ENCODE data around the gene PDIA4.
A peak's percentile ranks its signal among the peaks of the same experiment; 100 is the strongest.
"Not testable (repeated sequence)": the region's sequence is repeated elsewhere in the genome, so short reads cannot be mapped to it uniquely, and the experiment has no call there.

The PDIA4 gene

GRCh38 chr7:149030439-149030838 lies 2.1 kb upstream of the PDIA4 start:
- not testable (repeated sequence) for DNase-seq

- DNase-seq = no peak
Observed at GRCh38 chr7:149027611-149028345, 527 bp downstream of the PDIA4 start.

GRCh38 chr7:149027055-149027454 lies 1.2 kb downstream of the PDIA4 start:
- no peak for DNase-seq

DNA sequence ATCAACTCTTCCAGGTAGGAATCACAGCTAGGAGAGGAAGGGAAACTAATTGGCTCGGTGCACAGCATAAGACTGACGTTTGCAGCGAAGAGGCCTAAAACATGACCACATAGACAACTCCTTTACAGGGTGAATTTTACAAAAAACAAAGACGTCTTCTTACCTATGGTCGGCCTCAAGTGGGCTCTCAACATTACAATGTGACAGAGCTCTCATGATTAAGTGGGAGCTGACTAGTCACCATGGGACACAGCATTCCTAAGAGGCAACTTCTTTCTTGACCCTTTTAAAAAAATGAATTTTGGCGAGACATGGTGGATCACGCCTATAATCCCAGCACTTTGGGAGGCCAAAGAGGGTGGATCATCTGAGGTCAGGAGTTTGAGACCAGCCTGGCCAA lies 4.6 kb downstream of the PDIA4 start:
- DNase-seq = no peak

DNA sequence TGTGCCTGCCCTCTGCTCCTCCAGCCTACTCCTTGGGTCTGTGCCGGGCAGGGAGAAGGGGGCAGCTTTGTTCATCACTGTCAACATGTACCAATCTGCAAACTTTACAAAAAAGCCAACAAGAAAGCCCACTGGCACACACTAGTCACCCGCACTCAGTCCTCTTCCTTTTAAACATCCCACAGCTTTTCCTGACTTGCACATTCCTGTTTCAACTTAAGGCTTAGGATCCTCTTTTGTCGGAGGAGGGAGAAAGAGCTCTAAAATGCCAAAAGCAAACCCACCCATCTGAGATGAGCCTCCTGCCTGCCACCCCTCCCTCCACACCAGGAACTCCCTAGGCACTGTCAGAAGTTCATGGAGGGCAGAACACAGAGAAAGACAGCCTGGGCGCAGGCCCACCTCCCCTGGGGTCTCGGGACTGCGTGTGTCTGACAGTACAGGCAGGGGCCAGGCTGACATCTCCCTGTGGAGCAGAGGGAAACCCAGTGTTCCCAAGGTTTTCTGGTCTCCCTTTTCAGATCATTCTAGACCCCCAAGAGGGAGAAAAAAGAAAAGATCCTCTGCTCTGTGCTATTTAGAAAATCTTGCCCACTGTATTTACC lies 5.4 kb downstream of the PDIA4 start:
- no peak for DNase-seq

DNA sequence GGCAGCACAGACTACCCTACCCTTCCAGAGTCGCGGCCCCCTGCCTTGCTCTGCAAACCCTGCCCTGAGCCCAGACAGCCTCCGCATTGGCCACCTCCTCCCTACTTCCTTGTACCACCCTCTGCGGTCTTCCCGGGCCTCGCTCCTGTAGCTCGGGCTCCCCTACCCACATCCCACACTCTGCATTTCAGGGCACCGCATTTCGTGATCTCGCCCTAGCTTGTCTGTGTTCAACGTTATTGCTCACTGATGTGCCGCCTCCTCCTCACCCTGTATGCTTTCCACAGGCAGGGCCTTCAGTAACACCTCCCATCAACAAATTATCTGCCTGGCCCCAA lies 6.6 kb downstream of the PDIA4 start:
- no peak for DNase-seq

- DNase-seq = no peak
Observed at GRCh38 chr7:149020483-149020882, 7.8 kb downstream of the PDIA4 start.

DNA sequence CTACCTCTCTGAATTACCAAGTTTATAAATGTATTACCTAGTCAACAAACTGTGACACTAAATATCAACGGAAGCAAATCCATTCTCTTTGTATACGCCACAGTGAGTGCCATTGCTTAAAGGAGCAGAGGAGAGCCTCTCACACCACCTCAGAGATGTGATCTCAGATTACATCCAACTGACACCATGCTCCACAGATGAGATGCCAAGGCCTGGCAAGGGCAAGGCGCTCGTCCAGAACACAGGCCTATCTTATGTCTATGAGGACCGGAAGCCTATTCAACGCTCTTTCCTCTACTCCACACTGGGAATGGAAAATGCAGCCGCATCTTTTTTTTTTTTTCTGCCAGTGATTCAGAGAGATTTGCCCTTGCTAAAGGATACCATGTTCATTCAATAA lies 11.4 kb downstream of the PDIA4 start:
- no peak for DNase-seq

- DNase-seq = no peak
Observed at GRCh38 chr7:149014309-149014708, 14.0 kb downstream of the PDIA4 start.

DNA sequence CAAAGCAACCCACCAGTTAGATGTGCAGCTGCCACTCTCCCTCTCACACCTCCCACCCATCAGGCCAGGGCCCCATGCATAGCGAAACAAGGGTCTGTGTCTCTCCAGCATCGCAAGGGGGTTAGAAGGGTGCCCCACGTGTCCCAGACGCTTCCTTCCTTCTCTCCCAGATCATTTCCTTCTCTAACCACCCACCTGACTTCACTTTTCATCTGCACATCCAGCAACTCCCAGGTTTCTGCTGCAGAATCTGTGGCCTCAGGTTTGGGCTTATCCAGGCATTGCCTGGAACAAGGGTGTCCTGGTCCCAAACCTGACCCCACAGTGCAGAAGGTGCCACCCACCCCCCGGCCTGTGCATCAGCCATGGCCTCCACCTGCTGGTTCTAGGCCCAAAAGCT lies 14.4 kb downstream of the PDIA4 start:
- DNase-seq = no peak

- not testable (repeated sequence) for DNase-seq
Observed at GRCh38 chr7:149012730-149013129, 15.6 kb downstream of the PDIA4 start.

- DNase-seq = no peak
Observed at GRCh38 chr7:149011491-149011890, 16.8 kb downstream of the PDIA4 start.

GRCh38 chr7:149010451-149010850 lies 17.9 kb downstream of the PDIA4 start:
- DNase-seq = no peak

DNA sequence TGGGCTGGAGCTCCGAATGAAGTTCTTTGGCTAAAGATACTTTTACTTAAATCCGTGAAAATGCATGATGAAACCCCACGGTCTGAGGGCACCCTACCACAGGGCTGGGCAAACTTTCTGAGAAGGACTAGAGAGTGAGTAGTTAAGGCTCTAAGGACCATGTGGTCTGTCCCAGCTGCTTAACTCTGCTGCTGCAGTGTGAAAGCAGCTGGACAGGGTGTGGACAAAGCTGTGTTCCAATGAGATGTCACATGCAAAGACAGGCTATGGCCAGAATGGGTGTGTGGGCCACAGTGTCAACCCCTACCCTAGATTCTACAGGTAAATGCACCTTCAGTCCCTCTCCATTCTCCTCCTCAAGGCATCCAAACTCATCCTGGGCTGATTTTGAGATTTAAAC lies 18.8 kb downstream of the PDIA4 start:
- DNase-seq = no peak

DNA sequence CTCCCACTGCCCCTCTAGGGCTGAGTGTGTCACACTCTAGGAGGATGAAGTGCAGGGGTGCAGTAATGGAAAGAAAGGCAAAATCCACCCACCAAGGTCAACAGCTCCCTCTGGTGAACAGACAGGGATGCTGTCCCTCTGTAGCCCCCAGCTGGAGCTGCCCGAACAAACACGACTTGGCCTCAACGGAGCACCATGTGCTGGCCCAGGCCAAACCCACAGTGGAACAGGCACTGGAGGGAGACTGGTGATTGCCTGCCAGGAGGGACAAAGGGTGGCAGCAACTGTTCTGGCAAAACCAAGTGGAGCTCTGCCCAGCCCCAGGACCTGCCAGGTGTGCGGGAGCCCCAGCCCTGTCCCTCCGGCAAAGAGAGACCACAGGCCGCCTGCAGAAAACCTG lies 20.7 kb downstream of the PDIA4 start:
- no peak for DNase-seq

GRCh38 chr7:149007146-149007545 lies 21.2 kb downstream of the PDIA4 start:
- DNase-seq = no peak

DNA sequence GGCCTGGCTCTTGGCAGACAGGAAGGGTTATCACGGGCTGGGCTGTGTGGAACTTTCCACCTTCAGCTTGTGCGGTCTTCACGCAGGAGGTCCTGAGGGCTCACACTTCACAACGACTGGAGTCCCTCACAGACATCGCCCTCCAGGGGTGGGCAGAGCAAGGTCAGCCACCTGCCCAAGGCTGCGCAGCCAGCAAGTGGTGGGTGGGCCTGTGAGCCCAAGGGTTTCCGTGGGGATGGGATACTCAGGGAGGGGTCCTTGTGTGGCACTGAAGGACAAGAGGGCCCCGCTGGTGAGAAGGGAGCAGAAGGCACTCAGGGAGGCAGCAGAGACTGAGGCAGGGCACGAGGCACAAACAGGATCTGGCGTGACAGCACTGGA lies 22.0 kb downstream of the PDIA4 start:
- DNase-seq = no peak

- DNase-seq = peak; percentile 92
Observed at GRCh38 chr7:149005427-149006344, 22.6 kb downstream of the PDIA4 start.

DNA sequence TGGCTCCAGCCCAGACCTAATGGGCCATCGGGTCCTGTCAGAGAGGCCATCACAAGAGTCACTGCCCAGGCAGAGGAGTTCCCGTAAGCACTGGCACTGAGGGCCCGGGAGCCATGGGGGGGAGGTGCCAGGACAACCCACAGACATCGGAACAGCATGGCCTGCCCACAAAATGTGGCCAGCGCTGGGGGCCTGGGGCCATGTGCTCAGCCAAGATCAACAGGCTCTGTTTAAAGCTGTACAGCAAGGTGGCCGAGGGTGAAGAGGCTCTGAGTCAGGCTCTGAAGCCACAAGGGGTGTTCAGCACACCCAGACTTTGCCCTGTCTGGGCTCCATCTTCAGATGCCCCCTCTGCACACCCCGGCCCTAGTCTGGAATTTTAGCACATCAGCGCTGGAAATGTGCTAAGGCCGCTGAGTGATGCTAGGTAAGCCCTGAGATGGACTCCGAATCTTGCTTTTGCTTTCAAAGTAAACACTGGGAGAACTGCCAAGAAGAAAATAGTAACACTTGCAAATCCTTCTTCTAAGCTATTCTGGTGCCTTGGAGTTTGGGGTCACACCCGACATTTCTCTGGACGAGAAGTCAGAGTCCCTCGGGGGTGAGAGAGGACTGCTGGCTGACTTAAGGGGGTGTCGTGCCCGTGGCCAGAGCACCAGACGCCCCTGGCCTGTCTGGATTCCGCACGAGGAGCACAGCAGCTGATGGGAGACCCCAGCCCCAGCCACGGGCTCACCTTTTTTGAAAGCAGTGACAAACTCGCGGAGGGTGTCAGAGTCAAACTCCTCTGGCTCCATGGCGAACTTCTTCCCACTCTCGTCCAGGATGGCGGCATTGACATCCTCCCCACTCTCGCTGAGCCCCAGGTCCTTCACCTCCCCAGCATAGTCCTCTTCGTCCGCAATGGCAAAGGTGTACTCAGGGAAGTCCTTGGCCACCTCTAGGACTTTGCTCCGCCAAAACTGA lies 23.6 kb downstream of the PDIA4 start:
- no peak for DNase-seq

DNA sequence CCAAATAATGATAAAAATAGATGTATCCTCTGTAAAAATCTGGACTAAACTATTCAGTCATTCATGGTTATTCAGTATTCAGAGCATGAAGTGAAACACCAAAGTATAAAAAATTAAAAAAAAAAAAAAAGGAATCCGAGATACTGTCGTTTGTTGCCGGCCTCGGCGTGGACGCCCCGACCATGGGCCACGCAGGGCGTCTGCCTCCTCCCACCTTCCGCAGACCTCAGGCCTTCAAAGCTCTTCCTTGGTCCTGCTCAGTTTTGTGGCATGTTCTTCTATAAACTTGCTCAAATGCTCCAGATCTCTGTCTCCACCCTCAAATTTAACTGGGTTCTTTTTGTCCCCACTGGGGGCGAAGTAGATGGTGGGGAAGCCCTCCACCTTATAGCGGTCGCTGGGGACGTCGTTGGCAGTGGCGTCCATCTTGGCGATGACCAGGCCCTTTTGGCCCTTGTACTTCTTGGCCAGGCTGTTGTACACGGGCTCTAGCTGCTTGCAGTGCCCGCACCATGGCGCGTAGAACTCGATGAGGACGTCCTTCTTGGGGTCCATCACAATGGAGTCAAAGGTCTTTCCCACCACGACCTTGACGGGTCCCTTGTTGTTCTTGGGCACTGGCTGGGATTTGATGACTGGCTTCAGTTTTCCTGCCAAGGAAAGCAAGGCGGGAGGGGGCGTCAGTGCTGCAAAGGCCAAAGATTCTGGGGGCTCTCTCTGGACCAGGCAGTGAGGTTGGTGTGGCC lies 24.6 kb downstream of the PDIA4 start:
- no peak for DNase-seq

- DNase-seq = no peak
Observed at GRCh38 chr7:149003018-149003417, 25.3 kb downstream of the PDIA4 start.

DNA sequence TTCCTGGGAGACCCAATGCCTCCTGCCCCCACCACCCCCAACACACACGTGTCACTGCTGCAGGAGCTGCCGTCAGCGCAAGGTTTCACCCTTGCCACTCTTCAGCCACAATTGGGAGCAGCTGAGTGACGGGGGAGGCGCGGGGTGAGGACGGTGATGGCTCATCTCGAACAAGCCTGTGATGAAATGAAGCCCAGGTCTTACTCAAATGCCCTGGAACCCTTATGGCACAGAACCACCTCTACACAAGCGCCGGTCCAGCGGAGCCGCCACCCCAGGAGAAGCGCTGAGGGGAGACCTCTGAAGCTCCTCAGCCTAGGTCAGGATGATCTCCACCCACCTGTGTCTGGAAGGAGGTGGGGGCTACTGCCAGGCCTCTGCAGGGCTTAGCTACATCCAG lies 25.7 kb downstream of the PDIA4 start:
- DNase-seq = no peak

Measured in stimulated activated CD8-positive, alpha-beta memory T cell treated with anti-CD3 and anti-CD28 coated beads, Interleukin-4, amount 100 ng/mL, for 48 hours (primary cell).